Mononuclear cell (primary cell): Measurements from ENCODE around the gene F11R. TPM values are rescaled to one million over a fixed set of nuclear protein-coding genes. Genes with fewer than 3 reads are reported as not detected.
"Not testable (repeated sequence)": the region's sequence is repeated elsewhere in the genome, so short reads cannot be mapped to it uniquely, and the experiment has no call there.

ENCODE experiments used
- H3K27me3 ChIP-seq: 2 replicates; pipeline ENCODE4 v1.6.0; 2011; ENCODE audit warnings: low read length, control low read depth; ENCODE audit not compliant: insufficient read depth
- H3K4me1 ChIP-seq: 2 replicates; pipeline ENCODE4 v1.5.1; 2011; ENCODE audit warnings: mild to moderate bottlenecking, low read length, control low read depth; ENCODE audit not compliant: insufficient read depth
- H3K4me3 ChIP-seq: 2 replicates; pipeline ENCODE4 v1.5.1; 2011; ENCODE audit warnings: mild to moderate bottlenecking, low read length, moderate library complexity
- H3K9me3 ChIP-seq: 2 replicates; pipeline ENCODE4 v1.5.1; 2011; ENCODE audit warnings: low read depth, mild to moderate bottlenecking, control low read depth, low read length
- total RNA-seq: library from RNA; depleted of rRNA; stranded (reverse); fragments of >200 nt; gene quantifications from one replicate; pipeline ENCODE4 v1.2.3, GENCODE V29; 2012

F11R gene
- total RNA-seq = 37.7 TPM

- Histone ChIP-seq H3K9me3 (no peaks in the 10 kb centered on the region), H3K4me1 (peaks cover 48% of the 10 kb centered on the region), H3K4me3 (peak within 1 kb of the TSS; percentile 67), H3K27me3 (no peaks in the 10 kb centered on the region)
Measured at GRCh38 chr1:161020509-161021164, at the start of gene F11R. Gene F11R (minus strand): TSS chr1:161021152. CDS start chr1:161021073, 79 bp downstream.

GRCh38 chr1:161069731-161070270, 48.8 kb upstream of the F11R start, which contains the start of gene ARHGAP30:
Gene ARHGAP30 (minus strand): TSS chr1:161069891. CDS start chr1:161069624, 267 bp downstream.
- Histone ChIP-seq H3K4me1 (peaks cover 57% of the 10 kb centered on the region), H3K4me3 (peak within 1 kb of the TSS; percentile 94), H3K27me3 (no peaks in the 10 kb centered on the region), H3K9me3 (no peaks in the 10 kb centered on the region)

- H3K4me3 ChIP-seq = peak overlapping the region; percentile 94
- no peaks in the 10 kb centered on the region for H3K9me3 ChIP-seq
- peaks cover 62% of the 10 kb centered on the region for H3K4me1 ChIP-seq
- H3K27me3 ChIP-seq = no peaks in the 10 kb centered on the region
Measured at GRCh38 chr1:161069241-161069640, 48.3 kb upstream of the F11R start.

GRCh38 chr1:161068306-161069234, 47.6 kb upstream of the F11R start:
- H3K4me1 ChIP-seq = peaks cover 69% of the 10 kb centered on the region
- H3K4me3 ChIP-seq = peak overlapping the region; percentile 94
- H3K9me3 ChIP-seq = no peaks in the 10 kb centered on the region
- H3K27me3 ChIP-seq = no peaks in the 10 kb centered on the region

- Histone ChIP-seq H3K4me1 (peaks cover 82% of the 10 kb centered on the region), H3K4me3 (no peak overlapping the region), H3K27me3 (no peaks in the 10 kb centered on the region), H3K9me3 (no peaks in the 10 kb centered on the region)
Measured at GRCh38 chr1:161066694-161067093, 45.7 kb upstream of the F11R start.

- H3K27me3 ChIP-seq, H3K4me3 ChIP-seq, H3K9me3 ChIP-seq: not testable (repeated sequence)
- peaks cover 78% of the 10 kb centered on the region for H3K4me1 ChIP-seq
Measured at GRCh38 chr1:161065681-161066080, 44.7 kb upstream of the F11R start.

- not testable (repeated sequence) for H3K27me3 ChIP-seq, H3K9me3 ChIP-seq, H3K4me3 ChIP-seq
- H3K4me1 ChIP-seq = peaks cover 86% of the 10 kb centered on the region
Measured at GRCh38 chr1:161063936-161064335, 43.0 kb upstream of the F11R start.

GRCh38 chr1:161061419-161061818, 40.5 kb upstream of the F11R start:
- H3K9me3 ChIP-seq = no peaks in the 10 kb centered on the region
- H3K4me3 ChIP-seq = no peak overlapping the region
- H3K27me3 ChIP-seq = no peaks in the 10 kb centered on the region
- peaks cover 68% of the 10 kb centered on the region for H3K4me1 ChIP-seq

GRCh38 chr1:161059293-161059692, 38.3 kb upstream of the F11R start:
- Histone ChIP-seq H3K9me3 (no peaks in the 10 kb centered on the region), H3K4me1 (peaks cover 48% of the 10 kb centered on the region), H3K4me3 (no peak overlapping the region), H3K27me3 (no peaks in the 10 kb centered on the region)

- peaks cover 16% of the 10 kb centered on the region for H3K4me1 ChIP-seq
- no peaks in the 10 kb centered on the region for H3K27me3 ChIP-seq
- H3K4me3 ChIP-seq = no peak overlapping the region
- H3K9me3 ChIP-seq = no peaks in the 10 kb centered on the region
Measured at GRCh38 chr1:161054805-161055204, 33.9 kb upstream of the F11R start.

GRCh38 chr1:161054232-161054631, 33.3 kb upstream of the F11R start:
- Histone ChIP-seq H3K4me1 (peaks cover 15% of the 10 kb centered on the region), H3K4me3 (no peak overlapping the region), H3K27me3 (no peaks in the 10 kb centered on the region), H3K9me3 (no peaks in the 10 kb centered on the region)

- Histone ChIP-seq H3K27me3 (no peaks in the 10 kb centered on the region), H3K4me3 (no peak overlapping the region), H3K4me1 (peaks cover 27% of the 10 kb centered on the region), H3K9me3 (no peaks in the 10 kb centered on the region)
Measured at GRCh38 chr1:161052899-161053298, 31.9 kb upstream of the F11R start.

GRCh38 chr1:161051219-161051618, 30.3 kb upstream of the F11R start:
- H3K4me1 ChIP-seq = peaks cover 44% of the 10 kb centered on the region
- H3K27me3 ChIP-seq = no peaks in the 10 kb centered on the region
- no peak overlapping the region for H3K4me3 ChIP-seq
- no peaks in the 10 kb centered on the region for H3K9me3 ChIP-seq

- H3K4me3 ChIP-seq = no peak overlapping the region
- no peaks in the 10 kb centered on the region for H3K27me3 ChIP-seq
- H3K9me3 ChIP-seq = no peaks in the 10 kb centered on the region
- peaks cover 52% of the 10 kb centered on the region for H3K4me1 ChIP-seq
Measured at GRCh38 chr1:161048949-161049722, 28.2 kb upstream of the F11R start.
